Uterus (tissue), 2 donors: ENCODE measurements around the gene TRIM66.

Source experiments
- CTCF ChIP-seq, 4 experiments: fragments of 200-600 bp in 2 of 4; fragments of 450-650 bp in 2 of 4; sonication (generic) in 2 of 4; IDR thresholded peaks; one replicate each; pipeline ENCODE4 v1.5.1; 2016 to 2019; ENCODE audit warnings: antibody characterized with exemption in 4 of 4, mild to moderate bottlenecking in 2 of 4, moderate library complexity in 1 of 4
- POLR2A ChIP-seq, 2 donors: fragments of 450-650 bp; IDR thresholded peaks; one replicate each; pipeline ENCODE4 v1.6.1; 2016; ENCODE audit warnings: antibody characterized with exemption in 2 of 2, mild to moderate bottlenecking in 1 of 2, moderate library complexity in 1 of 2

- no peak for TF ChIP-seq CTCF (IDR thresholded peaks at IDR 0.05)
- no peak for TF ChIP-seq POLR2A (IDR thresholded peaks at IDR 0.05)
These were observed 101.2 kb downstream of the TRIM66 start for GRCh38 chr11:8581300-8581699.
